A549 (cell line): ENCODE data around the gene TOMM40L. TPM values are rescaled to one million over a fixed set of nuclear protein-coding genes. Genes with fewer than 3 reads are reported as not detected.
A peak's percentile ranks its signal among the peaks of the same experiment; 100 is the strongest.

ENCODE experiments used
- ATAC-seq, 2 experiments: fragments of 200-7000 bp in 1 of 2; fragments of >200 bp in 1 of 2; cut with Nextera tagmentation in 1 of 2; cut with Tn5 transposase in 1 of 2; 3 replicates each; pipeline versions ENCODE4 v1.8.0 to v1.9.1; 2018 to 2020; ENCODE audit warnings: mild to moderate bottlenecking in 1 of 2, moderate library complexity in 1 of 2
- CTCF ChIA-PET: fragments of 300-600 bp; sonication (Branson Sonifier 250); formaldehyde crosslinking; extraction: SDS; loops from one replicate; lab custom pipeline; 2021; ENCODE audit warnings: antibody characterized with exemption, inconsistent platforms; lab: Yijun Ruan, JAX
- POLR2A ChIA-PET: fragments of 350-600 bp; formaldehyde crosslinking; extraction: SDS; loops from one replicate; lab custom pipeline; 2021; ENCODE audit warnings: antibody characterized with exemption, inconsistent platforms; lab: Yijun Ruan, JAX
- DNase-seq, 2 experiments: peaks; one replicate each; pipeline versions ENCODE4 v3.0.0 to v3.0.0-alpha.2; 2011 to 2016; ENCODE audit warnings: low read depth in 1 of 2, low spot score in 1 of 2
- FAIRE-seq: peaks from 2 replicates; lab custom pipeline; 2011; peaks lifted over from hg19 to GRCh38; lab: Jason Lieb, UNC
- H3K27ac ChIP-seq, 2 experiments: fragments of >200 bp; sonication (Bioruptor Twin); formaldehyde crosslinking; 3 replicates each; pipeline ENCODE4 v1.5.1; 2016 to 2017
- H3K4me1 ChIP-seq: fragments of >200 bp; sonication (Bioruptor Twin); formaldehyde crosslinking; 3 replicates; pipeline ENCODE4 v1.6.1; 2016
- H3K4me2 ChIP-seq: fragments of >200 bp; sonication (Bioruptor Twin); formaldehyde crosslinking; 3 replicates; pipeline ENCODE4 v1.6.1; 2016
- H3K4me3 ChIP-seq: fragments of >200 bp; sonication (Bioruptor Twin); formaldehyde crosslinking; 3 replicates; pipeline ENCODE4 v1.5.1; 2016
- H3K9me3 ChIP-seq: fragments of >200 bp; sonication (Bioruptor Twin); formaldehyde crosslinking; 3 replicates; pipeline ENCODE4 v1.6.1; 2016
- CEBPB ChIP-seq, 2 experiments: fragments of >200 bp in 1 of 2; sonication (Bioruptor Twin) in 1 of 2; formaldehyde crosslinking in 1 of 2; IDR thresholded peaks; 2 replicates each; pipeline ENCODE4 v1.6.1; 2012 to 2016
- CHD2 ChIP-seq: fragments of 150-350 bp; IDR thresholded peaks from 2 replicates; pipeline ENCODE4 v1.6.1; 2014; ENCODE audit warnings: low read length; ENCODE audit not compliant: partially characterized antibody
- CTCF ChIP-seq: fragments of >200 bp; sonication (Bioruptor Twin); formaldehyde crosslinking; IDR thresholded peaks from 3 replicates; pipeline ENCODE4 v1.5.1; 2016
- E2F6 ChIP-seq: IDR thresholded peaks from 2 replicates; pipeline ENCODE4 v1.6.1; 2012; ENCODE audit warnings: low read depth, borderline replicate concordance
- ELK1 ChIP-seq: fragments of 150-350 bp; IDR thresholded peaks from 2 replicates; pipeline ENCODE4 v1.6.1; 2014; ENCODE audit warnings: low read depth, mild to moderate bottlenecking, low read length
- EP300 ChIP-seq, 2 experiments: fragments of >200 bp; sonication (Bioruptor Twin); formaldehyde crosslinking; IDR thresholded peaks; 2 replicates in 1 of 2; 3 replicates in 1 of 2; pipeline ENCODE4 v1.6.1; 2016 to 2017
- GATA3 ChIP-seq: IDR thresholded peaks from 2 replicates; pipeline ENCODE4 v1.6.1; 2012; ENCODE audit warnings: borderline replicate concordance
- HES2 ChIP-seq: fragments of >200 bp; sonication (Bioruptor Twin); formaldehyde crosslinking; IDR thresholded peaks from 2 replicates; pipeline ENCODE4 v1.6.1; 2016
- HOXB13 ChIP-seq: fragments of 250-450 bp; sonication (Bioruptor Pico); IDR thresholded peaks from 2 replicates; pipeline ENCODE4 v1.5.0; 2020; ENCODE audit warnings: low read depth, mild to moderate bottlenecking, moderate library complexity
- JUN ChIP-seq, 2 experiments: fragments of >200 bp; sonication (Bioruptor Twin); formaldehyde crosslinking; IDR thresholded peaks; 2 replicates in 1 of 2; 3 replicates in 1 of 2; pipeline ENCODE4 v1.6.1; 2016 to 2017
- KDM5A ChIP-seq: fragments of 200-600 bp; sonication (generic); IDR thresholded peaks from 2 replicates; pipeline ENCODE4 v1.6.1; 2016; ENCODE audit warnings: antibody characterized with exemption, mild to moderate bottlenecking
- MAFK ChIP-seq: fragments of 450-650 bp; IDR thresholded peaks from 2 replicates; pipeline ENCODE4 v1.6.1; 2014; ENCODE audit not compliant: partially characterized antibody
- MYC ChIP-seq: IDR thresholded peaks from 2 replicates; pipeline ENCODE4 v1.6.1; 2012; ENCODE audit warnings: mild to moderate bottlenecking, inconsistent platforms, low read length, improper control_type of control experiment, borderline replicate concordance
- NFE2L2 ChIP-seq: fragments of 150-350 bp; conservative IDR thresholded peaks from 2 replicates; pipeline ENCODE4 v1.6.1; 2014; ENCODE audit warnings: low read length
- NPAS2 ChIP-seq: fragments of 250-450 bp; sonication (Bioruptor Pico); IDR thresholded peaks from 2 replicates; pipeline ENCODE4 v1.8.0; 2022; ENCODE audit warnings: mild to moderate bottlenecking, moderate library complexity, borderline replicate concordance
- NR3C1 ChIP-seq: fragments of >200 bp; sonication (Bioruptor Twin); formaldehyde crosslinking; IDR thresholded peaks from 3 replicates; pipeline ENCODE4 v1.6.1; 2017
- PBX3 ChIP-seq: IDR thresholded peaks from 2 replicates; pipeline ENCODE4 v1.6.1; 2012
- PHF8 ChIP-seq: fragments of 200-600 bp; sonication (generic); IDR thresholded peaks from 2 replicates; pipeline ENCODE4 v1.6.1; 2016; ENCODE audit warnings: low read depth, mild to moderate bottlenecking, antibody characterized with exemption, moderate library complexity, borderline replicate concordance
- POLR2AphosphoS2 ChIP-seq: conservative IDR thresholded peaks from 2 replicates; pipeline ENCODE4 v1.6.1; 2012; ENCODE audit warnings: low read length, improper control_type of control experiment, inconsistent platforms
- RAD21 ChIP-seq, 2 experiments: fragments of >200 bp in 1 of 2; sonication (Bioruptor Twin) in 1 of 2; formaldehyde crosslinking in 1 of 2; IDR thresholded peaks in 1 of 2; conservative IDR thresholded peaks in 1 of 2; 2 replicates in 1 of 2; 3 replicates in 1 of 2; pipeline ENCODE4 v1.6.1; 2012 to 2018; ENCODE audit warnings: inconsistent platforms in 1 of 2
- RCOR1 ChIP-seq: fragments of 150-350 bp; IDR thresholded peaks from 2 replicates; pipeline ENCODE4 v1.6.1; 2014; ENCODE audit warnings: antibody characterized with exemption, low read length, low read depth
- RFX5 ChIP-seq: fragments of 450-650 bp; IDR thresholded peaks from 2 replicates; pipeline ENCODE4 v1.7.1; 2014; ENCODE audit warnings: antibody characterized with exemption, mild to moderate bottlenecking, moderate library complexity
- RNF2 ChIP-seq: fragments of 200-600 bp; sonication (generic); IDR thresholded peaks from 2 replicates; pipeline ENCODE4 v1.6.1; 2016; ENCODE audit warnings: low read depth, mild to moderate bottlenecking, antibody characterized with exemption, moderate library complexity, borderline replicate concordance
- SMC3 ChIP-seq: fragments of >200 bp; sonication (Bioruptor Twin); formaldehyde crosslinking; IDR thresholded peaks from 3 replicates; pipeline ENCODE4 v1.6.1; 2018; ENCODE audit warnings: inconsistent platforms
- TP53 ChIP-seq: fragments of 250-450 bp; sonication (Bioruptor Pico); IDR thresholded peaks from 2 replicates; pipeline ENCODE4 v1.5.0; 2021; ENCODE audit warnings: mild to moderate bottlenecking, moderate library complexity
- WGBS: methylation state at CpG from one replicate; pipeline ENCODE4 v1.1.6; 2017; ENCODE audit errors: missing lambda C conversion rate; 5-methylcytosine and 5-hydroxymethylcytosine counted together
- polyA plus RNA-seq, 4 experiments: library from polyadenylated mRNA; depleted of rRNA in 3 of 4; stranded (reverse); fragments of >200 nt; fragmentation: RNase III in 1 of 4; extraction: RNeasy Plus Mini Kit Qiagen cat#74134 plus additional on column Dnase treatment in 1 of 4; gene quantifications; 2 replicates in 3 of 4; 3 replicates in 1 of 4; pipeline ENCODE4 v1.2.3, GENCODE V29; 2011 to 2017

Gene TOMM40L
- polyA plus RNA-seq, 2 of the 4 experiments (the other 2 are of a cell fraction), result 6.3 to 10.2 TPM

GRCh38 chr1:161227196-161227871 is 1.5 kb downstream of the TOMM40L start:
- peak overlapping the region; percentile 93 for H3K4me2 ChIP-seq
- no peak overlapping the region for H3K4me3 ChIP-seq
- peaks cover 13% of the 10 kb centered on the region for H3K4me1 ChIP-seq
- 46% methylated on average over 11 of the region's 11 CpGs for WGBS
- DNase-seq (peak; percentile 72 to 83), ATAC-seq (peak; percentile 52 to 66; a peak in 5 of 6 replicates), FAIRE-seq (no peak)
- peak overlapping the region in 1 of 2 experiments; percentile 85; a peak in 2 of 6 replicates for H3K27ac ChIP-seq
- TF ChIP-seq GATA3 (no peak), EP300 (IDR thresholded peaks at IDR 0.05) (no peak), NR3C1 (no peak), RCOR1 (no peak), RFX5 (no peak), CHD2 (no peak), CEBPB (IDR thresholded peaks at IDR 0.05) (no peak), JUN (IDR thresholded peaks at IDR 0.05) (no peak), KDM5A (no peak), NFE2L2 (no peak), TP53 (no peak), RAD21 (conservative IDR thresholded peaks at IDR 0.05 in 1 of 2, IDR thresholded peaks at IDR 0.05 in 1 of 2) (peak; percentile 70 to 75), ELK1 (no peak), E2F6 (no peak), MYC (no peak), RNF2 (no peak), NPAS2 (CRISPR knock-in tag) (no peak), PHF8 (no peak), HES2 (no peak), SMC3 (peak; percentile 84), POLR2AphosphoS2 (no peak), MAFK (no peak), HOXB13 (CRISPR knock-in tag) (no peak), CTCF (peak; percentile 91), PBX3 (no peak)
- no peaks in the 10 kb centered on the region for H3K9me3 ChIP-seq
- CTCF ChIA-PET, result interaction anchor here (0.5 to 20.1 kb wide), 27 partner anchors 9 to 200 kb away, joined by 3 to 319 read pairs (median 9); partner anchors contain the start of genes FCER1G, NDUFS2, NR1I3 and PCP4L1
- POLR2A ChIA-PET, result no interaction called here
